ENCODE measurements around the gene ADARB1. TPM values are rescaled to one million over a fixed set of nuclear protein-coding genes. Genes with fewer than 3 reads are reported as not detected.

Gene ADARB1
- total RNA-seq, 3 donors from 2014 or later (not counting 1 experiment from before 2014, with no cell fraction given) = 20.7 to 28.0 (median 26.6) TPM

- H3K36me3 Mint-ChIP-seq = no peaks in the 10 kb centered on the region
- Histone ChIP-seq H3K36me3 (ENCODE audit: control insufficient read depth, insufficient read depth, low read length) (no peaks in the 10 kb centered on the region), H3K4me1 (ENCODE audit: control insufficient read depth, insufficient read depth, low read length) (no peaks in the 10 kb centered on the region), H3K4me3 (ENCODE audit: low read length) (no peak overlapping the region), H3K27me3 (ENCODE audit: control insufficient read depth, insufficient read depth, low read length) (peaks cover 3% of the 10 kb centered on the region), H3K27ac (ENCODE audit: low read length) (no peak overlapping the region), H3K9me3 (ENCODE audit: control insufficient read depth, insufficient read depth, low read length) (no peaks in the 10 kb centered on the region)
- TF ChIP-seq, protein P1, sequence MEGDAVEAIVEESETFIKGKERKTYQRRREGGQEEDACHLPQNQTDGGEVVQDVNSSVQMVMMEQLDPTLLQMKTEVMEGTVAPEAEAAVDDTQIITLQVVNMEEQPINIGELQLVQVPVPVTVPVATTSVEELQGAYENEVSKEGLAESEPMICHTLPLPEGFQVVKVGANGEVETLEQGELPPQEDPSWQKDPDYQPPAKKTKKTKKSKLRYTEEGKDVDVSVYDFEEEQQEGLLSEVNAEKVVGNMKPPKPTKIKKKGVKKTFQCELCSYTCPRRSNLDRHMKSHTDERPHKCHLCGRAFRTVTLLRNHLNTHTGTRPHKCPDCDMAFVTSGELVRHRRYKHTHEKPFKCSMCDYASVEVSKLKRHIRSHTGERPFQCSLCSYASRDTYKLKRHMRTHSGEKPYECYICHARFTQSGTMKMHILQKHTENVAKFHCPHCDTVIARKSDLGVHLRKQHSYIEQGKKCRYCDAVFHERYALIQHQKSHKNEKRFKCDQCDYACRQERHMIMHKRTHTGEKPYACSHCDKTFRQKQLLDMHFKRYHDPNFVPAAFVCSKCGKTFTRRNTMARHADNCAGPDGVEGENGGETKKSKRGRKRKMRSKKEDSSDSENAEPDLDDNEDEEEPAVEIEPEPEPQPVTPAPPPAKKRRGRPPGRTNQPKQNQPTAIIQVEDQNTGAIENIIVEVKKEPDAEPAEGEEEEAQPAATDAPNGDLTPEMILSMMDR (IDR thresholded peaks at IDR 0.05) = no peak
- no peak overlapping the region for H3K4me3 Mint-ChIP-seq
- WGBS (ENCODE audit: insufficient coverage) = 92% methylated on average over 13 of the region's 14 CpGs
- no peak for DNase-seq
- no peak overlapping the region for H3K27ac Mint-ChIP-seq
- peaks cover 30 to 31% of the 10 kb centered on the region in 2 donors for H3K27me3 Mint-ChIP-seq (ENCODE audit: low read depth in 2 of 2)
- no peaks in the 10 kb centered on the region for H3K4me1 Mint-ChIP-seq
- ATAC-seq = no peak
- intact Hi-C loops (cut with micrococcal nuclease) = no loop called here
- peaks cover 0 to 2% of the 10 kb centered on the region in 2 donors for H3K9me3 Mint-ChIP-seq
Observed at GRCh38 chr21:45050345-45050796, 24.0 kb upstream of the ADARB1 start.

- H3K4me3 Mint-ChIP-seq = no peak overlapping the region
- ATAC-seq (no peak), DNase-seq (no peak)
- intact Hi-C loops (cut with micrococcal nuclease) = no loop called here
- no peak overlapping the region for H3K4me3 ChIP-seq (ENCODE audit: low read length)
- 89% methylated on average over 19 of the region's 19 CpGs for WGBS (ENCODE audit: insufficient coverage)
- peaks cover 3% of the 10 kb centered on the region for H3K27me3 ChIP-seq (ENCODE audit: control insufficient read depth, insufficient read depth, low read length)
- no peaks in the 10 kb centered on the region for H3K9me3 ChIP-seq (ENCODE audit: control insufficient read depth, insufficient read depth, low read length)
- no peak overlapping the region for H3K27ac Mint-ChIP-seq
- TF ChIP-seq, protein P1 (IDR thresholded peaks at IDR 0.05) = no peak
- H3K9me3 Mint-ChIP-seq = peaks cover 0 to 2% of the 10 kb centered on the region in 2 donors
- no peaks in the 10 kb centered on the region for H3K36me3 ChIP-seq (ENCODE audit: control insufficient read depth, insufficient read depth, low read length)
- no peaks in the 10 kb centered on the region for H3K4me1 ChIP-seq (ENCODE audit: control insufficient read depth, insufficient read depth, low read length)
- H3K27me3 Mint-ChIP-seq (ENCODE audit: low read depth in 2 of 2) = peaks cover 32% of the 10 kb centered on the region in 2 donors
- no peaks in the 10 kb centered on the region for H3K36me3 Mint-ChIP-seq
- H3K4me1 Mint-ChIP-seq = no peaks in the 10 kb centered on the region
- H3K27ac ChIP-seq (ENCODE audit: low read length) = no peak overlapping the region
Observed at GRCh38 chr21:45050797-45051489, 23.4 kb upstream of the ADARB1 start.

GRCh38 chr21:45051580-45052434, 22.6 kb upstream of the ADARB1 start:
- no peaks in the 10 kb centered on the region for H3K36me3 Mint-ChIP-seq
- peaks cover 3% of the 10 kb centered on the region for H3K27me3 ChIP-seq (ENCODE audit: control insufficient read depth, insufficient read depth, low read length)
- WGBS (ENCODE audit: insufficient coverage) = 87% methylated on average over 24 of the region's 24 CpGs
- TF ChIP-seq, protein P1 (IDR thresholded peaks at IDR 0.05) = no peak
- intact Hi-C loops (cut with micrococcal nuclease) = no loop called here
- ATAC-seq (no peak), DNase-seq (no peak)
- no peaks in the 10 kb centered on the region for H3K4me1 Mint-ChIP-seq
- H3K4me1 ChIP-seq (ENCODE audit: control insufficient read depth, insufficient read depth, low read length) = no peaks in the 10 kb centered on the region
- no peak overlapping the region for H3K4me3 ChIP-seq (ENCODE audit: low read length)
- H3K36me3 ChIP-seq (ENCODE audit: control insufficient read depth, insufficient read depth, low read length) = no peaks in the 10 kb centered on the region
- H3K4me3 Mint-ChIP-seq = no peak overlapping the region
- H3K27me3 Mint-ChIP-seq (ENCODE audit: low read depth in 2 of 2) = peaks cover 40 to 41% of the 10 kb centered on the region in 2 donors
- no peaks in the 10 kb centered on the region for H3K9me3 ChIP-seq (ENCODE audit: control insufficient read depth, insufficient read depth, low read length)
- H3K27ac Mint-ChIP-seq = no peak overlapping the region
- H3K27ac ChIP-seq (ENCODE audit: low read length) = no peak overlapping the region
- H3K9me3 Mint-ChIP-seq = peaks cover 0 to 2% of the 10 kb centered on the region in 2 donors
